ENCODE data around the gene CD19. TPM values are rescaled to one million over a fixed set of nuclear protein-coding genes. Genes with fewer than 3 reads are reported as not detected.

CD19 gene
- total RNA-seq, 1 experiment from 2014 or later = not detected

GRCh38 chr16:28900601-28901000, 31.2 kb upstream of the CD19 start:
- Histone ChIP-seq H3K4me1 (ENCODE audit: control insufficient read depth, insufficient read depth, low read length) (no peaks in the 10 kb centered on the region), H3K36me3 (ENCODE audit: control insufficient read depth, insufficient read depth, low read length) (no peaks in the 10 kb centered on the region), H3K27ac (ENCODE audit: low read length) (no peak overlapping the region), H3K27me3 (ENCODE audit: control insufficient read depth, insufficient read depth, low read length) (no peaks in the 10 kb centered on the region), H3K9me3 (ENCODE audit: control insufficient read depth, insufficient read depth, low read depth, low read length) (no peaks in the 10 kb centered on the region), H3K4me3 (ENCODE audit: low read depth in 2 of 2, low read length in 2 of 2) (no peak overlapping the region)
- ChIA-PET CTCF (no interaction called here), POLR2A (no interaction called here)
- intact Hi-C loops (cut with micrococcal nuclease; ENCODE audit: unreplicated experiment) = no loop called here
- in situ Hi-C loops (cut with HindIII; ENCODE audit: low pct_unique_long_range_greater_than_20kb, low sequenced_read_pairs) = no loop called here
- ATAC-seq (no peak), DNase-seq (ENCODE audit: low read depth, low spot score) (no peak)
- TF ChIP-seq REST (IDR thresholded peaks at IDR 0.05; ENCODE audit: insufficient read depth in 1 of 2, low read depth in 2 of 2, low read length in 1 of 2) (no peak), SIN3A (IDR thresholded peaks at IDR 0.05; ENCODE audit: borderline replicate concordance, insufficient read depth, low read depth, low read length) (no peak), POLR2AphosphoS5 (IDR thresholded peaks at IDR 0.05; ENCODE audit: low read depth, low read length) (no peak), CTCF (IDR thresholded peaks at IDR 0.05) (no peak), TCF7L2 (IDR thresholded peaks at IDR 0.05; ENCODE audit: low read depth, low read length) (no peak)
- no TSS peak for BruUV-seq (replicated peaks)

GRCh38 chr16:28901862-28902261, 29.9 kb upstream of the CD19 start:
- Histone ChIP-seq H3K27me3 (ENCODE audit: control insufficient read depth, insufficient read depth, low read length) (no peaks in the 10 kb centered on the region), H3K4me3 (ENCODE audit: low read depth in 2 of 2, low read length in 2 of 2) (no peak overlapping the region), H3K27ac (ENCODE audit: low read length) (no peak overlapping the region), H3K9me3 (ENCODE audit: control insufficient read depth, insufficient read depth, low read depth, low read length) (no peaks in the 10 kb centered on the region), H3K36me3 (ENCODE audit: control insufficient read depth, insufficient read depth, low read length) (no peaks in the 10 kb centered on the region), H3K4me1 (ENCODE audit: control insufficient read depth, insufficient read depth, low read length) (no peaks in the 10 kb centered on the region)
- no TSS peak for BruUV-seq (replicated peaks)
- in situ Hi-C loops (cut with HindIII; ENCODE audit: low pct_unique_long_range_greater_than_20kb, low sequenced_read_pairs) (no loop called here), intact Hi-C loops (cut with micrococcal nuclease; ENCODE audit: unreplicated experiment) (no loop called here)
- ChIA-PET POLR2A (interaction anchor here (0.8 kb wide), 1 partner anchor 15 kb away, joined by 12 read pairs; no protein-coding TSS in a partner anchor), CTCF (no interaction called here)
- no peak for ATAC-seq
- no peak for TF ChIP-seq TCF7L2 (IDR thresholded peaks at IDR 0.05; ENCODE audit: low read depth, low read length)
- TF ChIP-seq POLR2AphosphoS5 (IDR thresholded peaks at IDR 0.05; ENCODE audit: low read depth, low read length) = no peak
- no peak for TF ChIP-seq SIN3A (IDR thresholded peaks at IDR 0.05; ENCODE audit: borderline replicate concordance, insufficient read depth, low read depth, low read length)
- TF ChIP-seq CTCF (IDR thresholded peaks at IDR 0.05) = no peak
- TF ChIP-seq REST (IDR thresholded peaks at IDR 0.05; ENCODE audit: insufficient read depth in 1 of 2, low read depth in 2 of 2, low read length in 1 of 2) = no peak
- no peak for DNase-seq (ENCODE audit: low read depth, low spot score)
